Measurements from ENCODE around the gene GALK1. TPM values are rescaled to one million over a fixed set of nuclear protein-coding genes. Genes with fewer than 3 reads are reported as not detected.
"Not testable (repeated sequence)": the region's sequence is repeated elsewhere in the genome, so short reads cannot be mapped to it uniquely, and the experiment has no call there.

GALK1 gene
- total RNA-seq: 10 to 100 TPM; 40.0 to 40.6 TPM

DNA sequence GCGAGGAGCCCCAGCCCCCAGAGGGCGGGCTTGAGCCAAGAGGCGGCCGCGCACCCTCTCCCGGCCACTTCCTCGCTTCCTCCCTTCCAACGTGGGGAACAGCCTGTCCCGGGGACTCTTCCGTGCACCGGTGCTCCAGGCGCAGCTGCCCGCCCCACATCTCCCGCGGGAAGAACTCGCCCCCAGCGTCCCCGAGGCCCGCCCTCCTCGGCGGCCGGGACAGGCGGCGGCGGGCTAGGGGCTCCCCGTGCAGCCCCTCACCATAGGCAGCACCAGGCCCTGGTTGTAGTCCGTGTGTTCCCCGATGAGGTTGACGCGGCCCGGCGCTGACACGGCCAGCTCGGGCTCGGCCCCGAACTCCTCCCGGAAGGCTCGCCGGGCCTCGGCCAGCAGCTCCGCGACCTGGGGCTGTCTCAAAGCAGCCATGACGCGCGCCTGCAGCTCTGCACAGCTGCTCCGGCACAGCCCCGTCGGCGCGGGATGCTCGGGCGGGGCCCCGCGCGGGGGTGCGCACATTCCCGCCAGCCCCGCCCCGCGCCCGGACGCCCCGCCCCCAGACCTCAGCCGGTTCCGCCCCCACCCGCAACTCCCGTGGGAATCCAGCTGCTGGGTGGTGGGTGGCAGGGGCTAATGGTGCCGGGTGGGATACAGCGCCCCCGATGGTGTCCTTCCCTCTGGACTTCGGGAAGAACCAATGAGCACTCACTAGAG is at the start of gene GALK1:
Gene GALK1 (minus strand): TSS at position 482 of the 711 bp plus-strand sequence. CDS start 56 bp downstream, at position 426.
- Mint-ChIP-seq H3K36me3 (ENCODE audit: low read depth) (no peaks in the 10 kb centered on the region), H3K4me1 (peaks cover 19% of the 10 kb centered on the region), H3K27me3 (peaks cover 4% of the 10 kb centered on the region), H3K4me3 (peak within 1 kb of the TSS; percentile 77), H3K27ac (peak within 1 kb of the TSS; percentile 49), H3K9me3 (no peaks in the 10 kb centered on the region)
- ChIA-PET CTCF (interaction anchor here (0.5 to 5.7 kb wide), 23 partner anchors 11 to 275 kb away, joined by 3 to 92 read pairs (median 5); partner anchors contain the start of genes SMIM5, TRIM65 and UNC13D), POLR2A (interaction anchor here (0.6 to 7.9 kb wide), 15 partner anchors 12 to 475 kb away, joined by 3 to 214 read pairs (median 3); partner anchors contain the start of genes MRPL38, SLC25A19, TRIM65 and UNK)
- peak; percentile 82 for DNase-seq

- Mint-ChIP-seq H3K27me3 (no peaks in the 10 kb centered on the region), H3K27ac (no peak overlapping the region), H3K9me3 (no peaks in the 10 kb centered on the region), H3K36me3 (ENCODE audit: low read depth) (peaks cover 11% of the 10 kb centered on the region), H3K4me1 (peaks cover 1% of the 10 kb centered on the region), H3K4me3 (no peak overlapping the region)
- CTCF ChIA-PET: interaction anchor here (0.6 kb wide), 1 partner anchor 41 kb away, joined by 3 read pairs; no protein-coding TSS in a partner anchor
- POLR2A ChIA-PET: interaction anchor here (0.6 to 2.5 kb wide), 5 partner anchors 9 to 39 kb away, joined by 3 to 13 read pairs (median 4); no protein-coding TSS in a partner anchor
- DNase-seq: no peak
Measured at GRCh38 chr17:75814021-75814395, 49.0 kb upstream of the GALK1 start.

- H3K27ac Mint-ChIP-seq: no peak overlapping the region
- peaks cover 4% of the 10 kb centered on the region for H3K36me3 Mint-ChIP-seq (ENCODE audit: low read depth)
- no peaks in the 10 kb centered on the region for H3K27me3 Mint-ChIP-seq
- no peak overlapping the region for H3K4me3 Mint-ChIP-seq
- no peaks in the 10 kb centered on the region for H3K9me3 Mint-ChIP-seq
- CTCF ChIA-PET: interaction anchor here (0.6 to 1.4 kb wide), 3 partner anchors 14 to 65 kb away, joined by 3 read pairs; no protein-coding TSS in a partner anchor
- DNase-seq: no peak
- H3K4me1 Mint-ChIP-seq: peaks cover 1% of the 10 kb centered on the region
- POLR2A ChIA-PET: interaction anchor here (0.6 to 2.5 kb wide), 4 partner anchors 10 to 37 kb away, joined by 3 to 13 read pairs (median 4); no protein-coding TSS in a partner anchor
Measured at GRCh38 chr17:75813081-75814020, 48.4 kb upstream of the GALK1 start.

DNA sequence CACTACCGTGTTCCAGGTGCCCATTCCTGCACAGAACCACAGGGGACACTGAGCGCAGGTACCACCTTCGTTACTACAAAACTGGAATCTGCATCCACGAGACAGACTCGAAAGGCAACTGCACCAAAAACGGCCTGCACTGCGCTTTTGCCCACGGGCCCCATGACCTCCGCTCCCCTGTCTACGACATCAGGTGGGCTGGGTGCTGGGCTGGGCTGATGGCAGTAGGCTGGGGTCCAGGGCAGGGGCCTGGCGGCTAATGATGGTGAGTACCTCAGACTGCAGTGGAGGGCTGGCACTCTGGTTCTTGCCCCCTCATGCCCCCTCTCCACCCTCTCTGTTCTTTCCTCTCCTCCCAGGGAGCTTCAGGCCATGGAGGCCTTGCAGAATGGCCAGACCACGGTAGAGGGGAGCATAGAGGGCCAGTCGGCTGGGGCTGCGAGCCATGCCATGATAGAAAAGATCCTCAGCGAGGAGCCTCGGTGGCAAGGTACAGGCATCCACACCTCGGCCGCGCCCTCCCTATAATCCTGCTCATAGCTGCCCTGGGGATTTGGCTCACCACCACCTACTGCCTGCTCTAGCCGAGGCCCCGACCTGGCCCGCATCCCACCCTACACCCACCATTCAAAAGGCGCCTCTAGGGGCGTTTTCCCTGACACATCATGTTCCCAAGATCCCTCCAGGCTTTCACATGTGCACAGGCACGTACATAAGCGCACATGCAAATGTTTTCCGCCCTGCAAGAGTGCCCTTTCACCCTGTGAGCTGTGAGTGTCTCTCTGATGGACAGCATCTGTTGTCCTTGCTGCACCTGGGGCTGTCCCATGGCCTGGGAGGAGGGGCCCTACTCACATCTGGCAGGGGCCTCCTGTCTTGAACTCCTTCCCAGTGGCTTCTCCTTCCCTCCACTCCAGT is 47.4 kb upstream of the GALK1 start:
- Mint-ChIP-seq H3K4me1 (peaks cover 1% of the 10 kb centered on the region), H3K27ac (no peak overlapping the region), H3K4me3 (no peak overlapping the region), H3K36me3 (ENCODE audit: low read depth) (peaks cover 4% of the 10 kb centered on the region), H3K9me3 (no peaks in the 10 kb centered on the region), H3K27me3 (no peaks in the 10 kb centered on the region)
- DNase-seq: no peak
- CTCF ChIA-PET: interaction anchor here (0.6 to 1.4 kb wide), 2 partner anchors 15 to 64 kb away, joined by 3 read pairs; no protein-coding TSS in a partner anchor
- POLR2A ChIA-PET: interaction anchor here (1.0 to 2.5 kb wide), 2 partner anchors 11 to 36 kb away, joined by 3 to 13 read pairs; no protein-coding TSS in a partner anchor

DNA sequence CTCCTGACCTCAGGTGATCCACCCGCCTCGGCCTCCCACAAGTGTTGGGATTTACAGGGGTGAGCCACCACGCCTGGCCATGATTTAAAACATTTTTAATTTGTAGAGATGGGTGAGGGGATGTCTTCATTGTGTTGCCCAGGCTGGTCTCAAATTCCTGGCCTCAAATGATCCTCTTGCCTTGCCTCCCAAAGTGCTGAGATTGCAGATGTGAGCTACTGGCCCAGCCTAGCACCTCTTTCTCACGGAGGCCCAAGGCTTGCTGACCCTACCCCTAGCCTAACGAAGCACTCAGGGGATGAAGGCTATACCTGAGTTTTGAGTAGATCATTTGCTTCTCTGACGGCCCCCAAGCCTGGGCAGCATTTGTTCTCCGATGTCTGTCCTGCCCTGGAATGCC is 46.2 kb upstream of the GALK1 start:
- no peak overlapping the region for H3K4me3 Mint-ChIP-seq
- no peak for DNase-seq
- CTCF ChIA-PET: no interaction called here
- peaks cover 4% of the 10 kb centered on the region for H3K36me3 Mint-ChIP-seq (ENCODE audit: low read depth)
- POLR2A ChIA-PET: no interaction called here
- H3K4me1 Mint-ChIP-seq: peaks cover 1% of the 10 kb centered on the region
- H3K27ac Mint-ChIP-seq: no peak overlapping the region
- H3K9me3 Mint-ChIP-seq: no peaks in the 10 kb centered on the region
- no peaks in the 10 kb centered on the region for H3K27me3 Mint-ChIP-seq

DNA sequence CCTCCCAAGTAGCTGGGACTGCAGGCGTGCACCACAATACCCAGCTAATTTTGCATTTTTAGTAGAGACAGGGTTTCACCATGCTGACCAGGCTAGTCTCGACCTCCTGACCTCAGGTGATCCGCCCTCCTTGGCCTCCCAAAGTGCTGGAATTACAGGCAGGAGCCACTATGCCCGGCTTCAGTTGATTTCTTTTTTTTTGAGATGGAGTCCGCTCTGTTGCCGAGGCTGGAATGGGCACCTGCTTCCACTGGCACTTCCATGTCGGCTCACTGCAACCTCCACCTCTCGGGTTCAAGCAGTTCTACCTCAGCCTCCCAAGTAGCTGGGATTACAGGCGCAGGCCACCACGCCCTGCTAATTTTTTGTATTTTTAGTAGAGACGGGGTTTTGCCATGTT is 45.8 kb upstream of the GALK1 start:
- CTCF ChIA-PET; H3K36me3 Mint-ChIP-seq (ENCODE audit: low read depth); H3K27me3 Mint-ChIP-seq; H3K27ac Mint-ChIP-seq; H3K4me3 Mint-ChIP-seq; POLR2A ChIA-PET; DNase-seq; H3K4me1 Mint-ChIP-seq; H3K9me3 Mint-ChIP-seq: not testable (repeated sequence)

- ChIA-PET POLR2A (no interaction called here), CTCF (no interaction called here)
- no peak for DNase-seq
- Mint-ChIP-seq H3K9me3 (no peaks in the 10 kb centered on the region), H3K36me3 (ENCODE audit: low read depth) (peaks cover 4% of the 10 kb centered on the region), H3K27me3 (no peaks in the 10 kb centered on the region), H3K4me1 (peaks cover 1% of the 10 kb centered on the region), H3K27ac (no peak overlapping the region), H3K4me3 (no peak overlapping the region)
Measured at GRCh38 chr17:75810216-75810615, 45.2 kb upstream of the GALK1 start.

GRCh38 chr17:75809631-75810111 is 44.7 kb upstream of the GALK1 start:
- H3K36me3 Mint-ChIP-seq (ENCODE audit: low read depth): peaks cover 4% of the 10 kb centered on the region
- CTCF ChIA-PET: interaction anchor here (0.6 kb wide), 1 partner anchor 99 kb away, joined by 3 read pairs; no protein-coding TSS in a partner anchor

GRCh38 chr17:75808905-75809621 is 44.1 kb upstream of the GALK1 start:
- no peak overlapping the region for H3K4me3 Mint-ChIP-seq
- DNase-seq: no peak
- peaks cover 2% of the 10 kb centered on the region for H3K36me3 Mint-ChIP-seq (ENCODE audit: low read depth)
- no peaks in the 10 kb centered on the region for H3K27me3 Mint-ChIP-seq
- peaks cover 2% of the 10 kb centered on the region for H3K4me1 Mint-ChIP-seq
- CTCF ChIA-PET: interaction anchor here (0.6 to 1.8 kb wide), 3 partner anchors 20 to 98 kb away, joined by 3 to 4 read pairs (median 3); no protein-coding TSS in a partner anchor
- H3K9me3 Mint-ChIP-seq: no peaks in the 10 kb centered on the region
- H3K27ac Mint-ChIP-seq: no peak overlapping the region
- POLR2A ChIA-PET: interaction anchor here (1.0 to 1.3 kb wide), 3 partner anchors 14 to 142 kb away, joined by 3 read pairs; partner anchors contain the start of genes RECQL5 and SAP30BP

More at GRCh38 chr17:75809631-75810111, 44.7 kb upstream of the GALK1 start:
- DNase-seq: no peak
- no peaks in the 10 kb centered on the region for H3K27me3 Mint-ChIP-seq
- peaks cover 1% of the 10 kb centered on the region for H3K4me1 Mint-ChIP-seq
- no peak overlapping the region for H3K4me3 Mint-ChIP-seq
- H3K9me3 Mint-ChIP-seq: no peaks in the 10 kb centered on the region
- no peak overlapping the region for H3K27ac Mint-ChIP-seq
- POLR2A ChIA-PET: interaction anchor here (1.0 to 1.3 kb wide), 2 partner anchors 32 to 143 kb away, joined by 3 read pairs; partner anchors contain the start of genes RECQL5 and SAP30BP

DNA sequence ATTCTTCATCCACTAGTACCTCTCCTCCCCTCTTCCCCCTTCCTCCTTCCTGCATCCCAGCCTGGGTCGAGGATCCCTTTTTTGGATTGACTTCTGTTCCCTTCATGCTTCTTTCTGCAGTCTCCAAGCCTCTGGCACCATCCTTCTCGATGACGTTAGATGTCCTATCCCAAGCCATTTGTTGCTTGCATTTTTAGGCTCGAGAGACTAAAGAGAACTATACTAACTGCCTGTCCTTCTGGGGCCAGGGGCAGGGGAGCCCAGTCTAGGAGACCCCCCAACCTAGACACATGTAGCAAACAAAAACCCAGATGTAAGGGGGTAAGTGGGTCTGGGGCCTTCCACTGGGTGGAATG is 43.5 kb upstream of the GALK1 start:
- Mint-ChIP-seq H3K27ac (no peak overlapping the region), H3K4me3 (no peak overlapping the region), H3K9me3 (no peaks in the 10 kb centered on the region), H3K4me1 (peaks cover 8% of the 10 kb centered on the region), H3K27me3 (no peaks in the 10 kb centered on the region), H3K36me3 (ENCODE audit: low read depth) (peaks cover 2% of the 10 kb centered on the region)
- ChIA-PET POLR2A (interaction anchor here (1.0 to 1.3 kb wide), 3 partner anchors 14 to 142 kb away, joined by 3 read pairs; partner anchors contain the start of genes RECQL5 and SAP30BP), CTCF (interaction anchor here (0.7 to 1.8 kb wide), 2 partner anchors 21 to 55 kb away, joined by 3 to 4 read pairs; no protein-coding TSS in a partner anchor)
- DNase-seq: no peak

DNA sequence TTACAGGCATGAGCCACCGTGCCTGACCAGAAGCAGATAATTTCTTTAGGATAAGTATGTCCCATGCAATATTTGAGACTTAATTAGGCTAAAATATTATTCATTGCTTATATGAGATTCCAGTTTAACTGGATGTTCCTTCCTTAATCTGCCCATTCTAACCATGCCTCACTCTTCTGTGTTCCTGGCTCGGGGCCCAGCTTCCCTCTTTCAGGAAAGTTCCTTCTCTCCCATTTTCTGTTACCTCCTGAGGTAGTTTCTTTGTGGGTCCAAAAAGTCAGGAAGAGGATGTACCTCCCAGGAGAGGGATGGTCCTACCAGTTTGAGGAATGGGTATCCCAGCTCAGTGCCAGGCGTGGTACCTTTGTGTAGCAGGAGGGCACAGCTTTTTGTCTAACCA is 42.9 kb upstream of the GALK1 start:
- H3K27ac Mint-ChIP-seq: no peak overlapping the region
- H3K9me3 Mint-ChIP-seq: no peaks in the 10 kb centered on the region
- H3K4me3 Mint-ChIP-seq: no peak overlapping the region
- CTCF ChIA-PET: interaction anchor here (1.8 kb wide), 1 partner anchor 54 kb away, joined by 4 read pairs; no protein-coding TSS in a partner anchor
- DNase-seq: no peak
- H3K36me3 Mint-ChIP-seq (ENCODE audit: low read depth): peaks cover 3% of the 10 kb centered on the region
- POLR2A ChIA-PET: interaction anchor here (0.8 to 1.3 kb wide), 2 partner anchors 15 to 19 kb away, joined by 3 read pairs; no protein-coding TSS in a partner anchor
- H3K27me3 Mint-ChIP-seq: no peaks in the 10 kb centered on the region
- peaks cover 12% of the 10 kb centered on the region for H3K4me1 Mint-ChIP-seq
